Measurements from ENCODE around the gene TLE2. TPM values are rescaled to one million over a fixed set of nuclear protein-coding genes. Genes with fewer than 3 reads are reported as not detected.
A peak's percentile ranks its signal among the peaks of the same experiment; 100 is the strongest.

The TLE2 gene
- total and polyA plus RNA-seq, 2 of the 4 experiments (the other 2 are of a cell fraction), result under 0.01 to 0.41 TPM

DNA sequence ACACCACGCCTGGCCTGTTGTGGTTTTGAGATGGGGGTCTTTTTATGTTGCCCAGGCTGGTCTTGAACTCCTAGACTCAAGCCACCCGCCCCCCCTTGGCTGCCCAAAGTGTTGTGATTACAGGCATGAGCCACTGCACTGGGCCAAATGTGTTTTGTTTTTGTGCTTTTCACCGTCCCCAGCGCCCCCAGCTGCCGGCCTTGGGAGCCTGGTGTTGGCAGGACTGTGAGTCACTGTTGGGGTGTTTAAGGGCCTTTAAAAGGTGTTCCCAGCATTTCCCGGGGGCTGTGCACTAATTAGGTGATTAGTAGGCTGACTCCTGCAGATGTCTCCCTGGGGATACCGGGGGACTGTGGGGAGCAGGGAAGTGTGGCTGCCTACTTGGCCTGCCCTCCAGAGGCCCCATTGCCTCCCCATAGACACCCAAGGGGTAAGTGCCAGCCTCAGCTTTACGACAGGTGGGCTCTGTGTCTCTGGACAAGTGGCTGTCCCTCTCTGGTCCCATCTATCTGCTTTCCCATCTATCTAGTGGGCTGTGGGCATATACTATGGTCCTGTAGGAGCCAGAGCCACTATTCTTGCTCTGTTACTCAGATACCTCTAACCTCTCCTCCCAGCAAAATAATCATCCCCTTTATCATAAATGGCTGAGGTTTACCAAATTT lies 45.0 kb upstream of the TLE2 start:
- Histone ChIP-seq H4K20me1 (ENCODE audit: insufficient read depth, low read length) (no peaks in the 10 kb centered on the region), H3K27me3 (ENCODE audit: control insufficient read depth, insufficient read depth, low read length) (no peaks in the 10 kb centered on the region), H3K9me1 (ENCODE audit: insufficient read depth, low read length) (no peaks in the 10 kb centered on the region; the same call in 1 of the 2 replicates), H2AK9ac (replicated peaks; ENCODE audit: low read depth, low read length, poor library complexity) (no peak overlapping the region), H2BK15ac (ENCODE audit: low read depth, low read length) (no peak overlapping the region), H3K27ac (ENCODE audit: insufficient read depth, low read length) (no peak overlapping the region), H2BK5ac (ENCODE audit: low read depth, low read length, poor library complexity, severe bottlenecking) (no peak overlapping the region), H4K5ac (ENCODE audit: low read depth, low read length) (no peak overlapping the region), H3K79me1 (ENCODE audit: low read depth in 1 of 2, low read length in 2 of 2) (no peaks in the 10 kb centered on the region), H3K4me3 (ENCODE audit: insufficient read depth, low read depth, low read length) (no peak overlapping the region), H3K4me1 (ENCODE audit: control insufficient read depth, insufficient read depth, low read length) (peaks cover 2% of the 10 kb centered on the region; the same call in 1 of the 2 replicates), H4K8ac (ENCODE audit: low read depth in 2 of 2, low read length in 2 of 2) (no peak overlapping the region), H3K14ac (replicated peaks; ENCODE audit: low read depth, low read length) (no peak overlapping the region), H3K9ac (ENCODE audit: low read depth, low read length) (no peak overlapping the region), H3K4me2 (ENCODE audit: low read depth, low read length) (no peak overlapping the region), H2BK20ac (ENCODE audit: low read depth, low read length) (no peak overlapping the region), H3K36me3 (ENCODE audit: control insufficient read depth, insufficient read depth, low read length) (no peaks in the 10 kb centered on the region), H4K91ac (ENCODE audit: insufficient read depth, low read depth, low read length) (no peak overlapping the region), H3K4ac (ENCODE audit: low read depth, low read length) (no peak overlapping the region), H2AK5ac (ENCODE audit: low read depth, low read length) (no peak overlapping the region), H3K9me3 (ENCODE audit: control insufficient read depth, insufficient read depth, low read length) (no peaks in the 10 kb centered on the region), H2AFZ (replicated peaks; ENCODE audit: low read length, poor library complexity) (no peak overlapping the region), H3K56ac (ENCODE audit: extremely low read depth, insufficient read depth, low read length) (no peak overlapping the region), H3K18ac (ENCODE audit: low read depth, low read length) (no peak overlapping the region), H3K23ac (ENCODE audit: low read depth, low read length) (no peak overlapping the region), H2BK120ac (ENCODE audit: low read depth, low read length) (no peak overlapping the region)
- no TSS peak for BruUV-seq (replicated peaks)
- WGBS, 2 experiments (ENCODE audit: extremely low coverage in 2 of 2, insufficient read length in 1 of 2), result 40% methylated on average over 1 of the region's 8 CpGs; no CpG with 5 or more reads in 1 of the 2 experiments
- dilution Hi-C loops (cut with HindIII; ENCODE audit: low sequenced_read_pairs, unreplicated experiment) (no loop called here), in situ Hi-C loops (cut with MboI; ENCODE audit: low sequenced_read_pairs) (no loop called here), intact Hi-C loops (cut with micrococcal nuclease) (no loop called here)
- TF ChIP-seq, protein P1, sequence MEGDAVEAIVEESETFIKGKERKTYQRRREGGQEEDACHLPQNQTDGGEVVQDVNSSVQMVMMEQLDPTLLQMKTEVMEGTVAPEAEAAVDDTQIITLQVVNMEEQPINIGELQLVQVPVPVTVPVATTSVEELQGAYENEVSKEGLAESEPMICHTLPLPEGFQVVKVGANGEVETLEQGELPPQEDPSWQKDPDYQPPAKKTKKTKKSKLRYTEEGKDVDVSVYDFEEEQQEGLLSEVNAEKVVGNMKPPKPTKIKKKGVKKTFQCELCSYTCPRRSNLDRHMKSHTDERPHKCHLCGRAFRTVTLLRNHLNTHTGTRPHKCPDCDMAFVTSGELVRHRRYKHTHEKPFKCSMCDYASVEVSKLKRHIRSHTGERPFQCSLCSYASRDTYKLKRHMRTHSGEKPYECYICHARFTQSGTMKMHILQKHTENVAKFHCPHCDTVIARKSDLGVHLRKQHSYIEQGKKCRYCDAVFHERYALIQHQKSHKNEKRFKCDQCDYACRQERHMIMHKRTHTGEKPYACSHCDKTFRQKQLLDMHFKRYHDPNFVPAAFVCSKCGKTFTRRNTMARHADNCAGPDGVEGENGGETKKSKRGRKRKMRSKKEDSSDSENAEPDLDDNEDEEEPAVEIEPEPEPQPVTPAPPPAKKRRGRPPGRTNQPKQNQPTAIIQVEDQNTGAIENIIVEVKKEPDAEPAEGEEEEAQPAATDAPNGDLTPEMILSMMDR (conservative IDR thresholded peaks at IDR 0.05; ENCODE audit: low read depth, low read length), result peak; percentile 25; the same call in 1 of the 2 replicates
- TF ChIP-seq CHD1 (IDR thresholded peaks at IDR 0.05; ENCODE audit: low read depth, low read length) (no peak), RAD21 (IDR thresholded peaks at IDR 0.05; ENCODE audit: low read length) (0 out of 2 replicates have a peak, but pooled peaks have one; percentile 13), SMC3 (IDR thresholded peaks at IDR 0.05; ENCODE audit: low read depth, low read length) (peak; percentile 20; the same call in 1 of the 2 replicates), MAFK (IDR thresholded peaks at IDR 0.05; ENCODE audit: low read depth, low read length) (no peak), NFE2L2 (IDR thresholded peaks at IDR 0.05; ENCODE audit: low read depth, low read length) (no peak)
- TF ChIP-seq, protein P2, sequence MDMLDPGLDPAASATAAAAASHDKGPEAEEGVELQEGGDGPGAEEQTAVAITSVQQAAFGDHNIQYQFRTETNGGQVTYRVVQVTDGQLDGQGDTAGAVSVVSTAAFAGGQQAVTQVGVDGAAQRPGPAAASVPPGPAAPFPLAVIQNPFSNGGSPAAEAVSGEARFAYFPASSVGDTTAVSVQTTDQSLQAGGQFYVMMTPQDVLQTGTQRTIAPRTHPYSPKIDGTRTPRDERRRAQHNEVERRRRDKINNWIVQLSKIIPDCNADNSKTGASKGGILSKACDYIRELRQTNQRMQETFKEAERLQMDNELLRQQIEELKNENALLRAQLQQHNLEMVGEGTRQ (IDR thresholded peaks at IDR 0.05; ENCODE audit: low read depth, low read length), result no peak
- ChIA-PET CTCF (no interaction called here), POLR2A (ENCODE audit: unreplicated experiment) (no interaction called here)
- no peak for ATAC-seq (ENCODE audit: low read depth)
- no peak for DNase-seq
